ENCODE data around the gene REC114. TPM values are rescaled to one million over a fixed set of nuclear protein-coding genes. Genes with fewer than 3 reads are reported as not detected.

REC114 gene
- polyA plus RNA-seq, 3 donors, result not detected

DNA sequence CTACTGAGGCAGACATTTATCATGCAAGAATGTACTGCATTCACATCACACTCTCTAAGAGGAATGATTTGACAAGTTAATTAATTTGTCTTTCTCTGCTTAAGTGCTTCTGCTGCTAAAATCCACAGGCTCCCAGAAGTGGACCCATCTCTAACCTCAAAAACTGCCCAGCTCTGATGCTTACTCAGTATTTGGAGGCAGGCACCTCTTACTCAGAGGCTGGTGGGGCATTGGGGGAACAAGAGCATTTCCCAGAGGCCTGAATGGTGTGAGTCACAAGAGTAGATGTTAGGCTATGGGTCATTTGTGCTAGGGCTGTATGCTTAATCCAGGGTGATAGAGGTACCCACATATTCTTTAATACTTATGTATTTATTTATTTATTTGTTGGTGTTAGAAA lies 39.8 kb upstream of the REC114 start:
- Histone ChIP-seq H3K9me3 (replicated peaks in 1 of 2; ENCODE audit: control insufficient read depth in 1 of 2, insufficient read depth in 1 of 2, low read length in 2 of 2) (no peaks in the 10 kb centered on the region), H3K9ac (ENCODE audit: insufficient read depth, low read length, poor library complexity, severe bottlenecking) (no peak overlapping the region), H3K4me1 (ENCODE audit: control insufficient read depth in 1 of 2, insufficient read depth in 2 of 2, low read length in 2 of 2) (peaks cover 9 to 15% of the 10 kb centered on the region in 2 donors), H3K27me3 (ENCODE audit: control insufficient read depth in 2 of 2, insufficient read depth in 2 of 2, low read length in 2 of 2) (peaks cover 16 to 66% of the 10 kb centered on the region in 2 donors), H3K79me2 (ENCODE audit: insufficient read depth, low read length) (no peaks in the 10 kb centered on the region), H3K36me3 (replicated peaks in 1 of 2; ENCODE audit: control insufficient read depth in 1 of 2, insufficient read depth in 2 of 2, low read length in 2 of 2) (no peaks in the 10 kb centered on the region), H3K4me3 (replicated peaks in 1 of 3; ENCODE audit: low read depth in 2 of 3, low read length in 3 of 3) (no peak overlapping the region), H4K20me1 (ENCODE audit: insufficient read depth, low read length) (no peaks in the 10 kb centered on the region), H3K27ac (ENCODE audit: low read depth in 1 of 2, low read length in 2 of 2) (no peak overlapping the region), H3K4me2 (replicated peaks; ENCODE audit: extremely low read depth, low read length, poor library complexity, severe bottlenecking) (no peak overlapping the region), H2AFZ (ENCODE audit: insufficient read depth, low read depth, low read length, poor library complexity, severe bottlenecking) (no peak overlapping the region)
- intact Hi-C loops (cut with micrococcal nuclease), result no loop called here
- H3K27ac Mint-ChIP-seq, result no peak overlapping the region
- H3K27me3 Mint-ChIP-seq (ENCODE audit: low read depth in 3 of 3), result peaks cover 50 to 72% (median 51%) of the 10 kb centered on the region in 3 donors
- H3K9me3 Mint-ChIP-seq, result peaks cover 0 to 4% (median 2%) of the 10 kb centered on the region in 7 donors
- peak in 1 of 3 donors; percentile 46 for DNase-seq
- no peak overlapping the region for H3K4me3 Mint-ChIP-seq
- TF ChIP-seq, protein P1, sequence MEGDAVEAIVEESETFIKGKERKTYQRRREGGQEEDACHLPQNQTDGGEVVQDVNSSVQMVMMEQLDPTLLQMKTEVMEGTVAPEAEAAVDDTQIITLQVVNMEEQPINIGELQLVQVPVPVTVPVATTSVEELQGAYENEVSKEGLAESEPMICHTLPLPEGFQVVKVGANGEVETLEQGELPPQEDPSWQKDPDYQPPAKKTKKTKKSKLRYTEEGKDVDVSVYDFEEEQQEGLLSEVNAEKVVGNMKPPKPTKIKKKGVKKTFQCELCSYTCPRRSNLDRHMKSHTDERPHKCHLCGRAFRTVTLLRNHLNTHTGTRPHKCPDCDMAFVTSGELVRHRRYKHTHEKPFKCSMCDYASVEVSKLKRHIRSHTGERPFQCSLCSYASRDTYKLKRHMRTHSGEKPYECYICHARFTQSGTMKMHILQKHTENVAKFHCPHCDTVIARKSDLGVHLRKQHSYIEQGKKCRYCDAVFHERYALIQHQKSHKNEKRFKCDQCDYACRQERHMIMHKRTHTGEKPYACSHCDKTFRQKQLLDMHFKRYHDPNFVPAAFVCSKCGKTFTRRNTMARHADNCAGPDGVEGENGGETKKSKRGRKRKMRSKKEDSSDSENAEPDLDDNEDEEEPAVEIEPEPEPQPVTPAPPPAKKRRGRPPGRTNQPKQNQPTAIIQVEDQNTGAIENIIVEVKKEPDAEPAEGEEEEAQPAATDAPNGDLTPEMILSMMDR (IDR thresholded peaks at IDR 0.05), result no peak
- H3K36me3 Mint-ChIP-seq, result no peaks in the 10 kb centered on the region
- H3K4me1 Mint-ChIP-seq, result peaks cover 19% of the 10 kb centered on the region

DNA sequence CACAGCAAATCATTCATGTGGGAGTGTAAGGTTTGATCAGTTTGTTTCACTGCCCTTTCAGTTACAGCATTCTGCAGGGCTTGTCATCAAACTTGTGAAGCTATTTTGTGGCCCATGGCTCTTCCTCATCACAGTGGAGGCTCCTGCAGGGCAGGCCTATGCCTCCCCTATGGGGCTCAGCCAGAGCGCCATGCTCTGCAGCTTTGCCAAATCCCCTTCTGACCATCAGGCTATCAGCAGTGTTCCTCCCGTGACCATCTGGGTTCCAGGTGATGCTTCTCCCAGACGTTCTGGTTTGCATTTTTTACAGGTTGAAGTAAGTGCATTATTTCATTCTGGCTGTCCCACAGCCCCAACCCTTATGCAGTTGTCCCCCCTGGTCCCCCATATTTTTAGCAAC lies 28.1 kb upstream of the REC114 start:
- no peaks in the 10 kb centered on the region for H3K36me3 Mint-ChIP-seq
- Histone ChIP-seq H2AFZ (ENCODE audit: insufficient read depth, low read depth, low read length, poor library complexity, severe bottlenecking) (no peak overlapping the region), H3K36me3 (replicated peaks in 1 of 2; ENCODE audit: control insufficient read depth in 1 of 2, insufficient read depth in 2 of 2, low read length in 2 of 2) (no peaks in the 10 kb centered on the region), H3K27me3 (ENCODE audit: control insufficient read depth in 2 of 2, insufficient read depth in 2 of 2, low read length in 2 of 2) (peaks cover 20 to 24% of the 10 kb centered on the region in 2 donors), H3K9me3 (replicated peaks in 1 of 2; ENCODE audit: control insufficient read depth in 1 of 2, insufficient read depth in 1 of 2, low read length in 2 of 2) (no peaks in the 10 kb centered on the region), H3K9ac (ENCODE audit: insufficient read depth, low read length, poor library complexity, severe bottlenecking) (no peak overlapping the region), H3K4me1 (ENCODE audit: control insufficient read depth in 1 of 2, insufficient read depth in 2 of 2, low read length in 2 of 2) (no peaks in the 10 kb centered on the region), H3K79me2 (ENCODE audit: insufficient read depth, low read length) (no peaks in the 10 kb centered on the region), H3K27ac (ENCODE audit: low read depth in 1 of 2, low read length in 2 of 2) (no peak overlapping the region), H4K20me1 (ENCODE audit: insufficient read depth, low read length) (no peaks in the 10 kb centered on the region), H3K4me2 (replicated peaks; ENCODE audit: extremely low read depth, low read length, poor library complexity, severe bottlenecking) (no peak overlapping the region), H3K4me3 (replicated peaks in 1 of 3; ENCODE audit: low read depth in 2 of 3, low read length in 3 of 3) (no peak overlapping the region)
- no peak overlapping the region for H3K27ac Mint-ChIP-seq
- H3K27me3 Mint-ChIP-seq (ENCODE audit: low read depth in 3 of 3), result peaks cover 20 to 48% (median 20%) of the 10 kb centered on the region in 3 donors
- peaks cover 0 to 3% (median 0%) of the 10 kb centered on the region in 7 donors for H3K9me3 Mint-ChIP-seq
- H3K4me3 Mint-ChIP-seq, result no peak overlapping the region
- TF ChIP-seq, protein P1 (IDR thresholded peaks at IDR 0.05), result no peak
- H3K4me1 Mint-ChIP-seq, result no peaks in the 10 kb centered on the region
- intact Hi-C loops (cut with micrococcal nuclease), result no loop called here
- 100% methylated on average over 2 of the region's 3 CpGs for WGBS (ENCODE audit: insufficient coverage)
- DNase-seq, result no peak

Data from CD14-positive monocyte (primary cell).